ENCODE data around the gene KNDC1.

Gene KNDC1

DNA sequence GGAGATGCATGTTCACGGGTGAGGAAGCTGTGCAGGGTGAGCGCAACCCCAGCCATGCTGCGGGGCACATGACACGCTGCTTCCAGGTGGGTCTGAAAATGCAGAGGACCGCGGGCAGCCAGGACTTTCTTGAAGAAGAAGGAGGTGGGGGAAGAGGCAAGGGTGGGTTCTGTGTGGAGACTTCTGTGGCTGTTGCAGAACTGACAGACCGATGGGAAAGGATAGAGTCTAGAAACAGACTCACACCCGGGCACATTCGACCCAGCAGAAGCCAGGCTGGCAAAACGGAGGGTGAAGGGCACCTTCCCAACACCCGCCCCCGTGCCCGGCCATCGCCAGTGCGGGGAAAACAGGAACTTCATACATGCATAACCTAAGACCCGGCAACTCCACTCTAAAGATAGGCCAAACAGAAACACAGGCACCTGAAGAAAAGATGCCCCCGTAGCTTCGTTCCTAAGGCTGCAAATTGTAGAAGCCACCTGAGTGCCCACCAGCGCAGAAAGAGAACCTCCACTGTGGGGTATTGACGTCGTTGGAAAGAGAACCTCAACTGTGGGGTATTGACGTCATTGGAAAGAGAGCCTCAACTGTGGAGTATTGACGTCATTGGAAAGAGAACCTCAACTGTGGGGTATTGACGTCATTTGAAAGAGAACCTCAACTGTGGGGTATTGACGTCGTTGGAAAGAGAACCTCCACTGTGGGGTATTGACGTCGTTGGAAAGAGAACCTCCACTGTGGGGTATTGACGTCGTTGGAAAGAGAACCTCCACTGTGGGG is 4.8 kb upstream of the KNDC1 start:
- Histone ChIP-seq H4K20me1 (ENCODE audit: insufficient read depth, low read length) (no peaks in the 10 kb centered on the region), H3K27me3 (replicated peaks; ENCODE audit: insufficient read depth, low read length) (peaks cover 54% of the 10 kb centered on the region), H3K9me2 (replicated peaks; ENCODE audit: insufficient read depth, low read length) (no peaks in the 10 kb centered on the region), H3K9me3 (replicated peaks; ENCODE audit: insufficient read depth, low read length) (no peaks in the 10 kb centered on the region), H3K9ac (ENCODE audit: low read length) (no peak overlapping the region), H3K79me2 (ENCODE audit: low read length) (no peaks in the 10 kb centered on the region), H3K36me3 (replicated peaks; ENCODE audit: insufficient read depth, low read length) (no peaks in the 10 kb centered on the region), H3K4me3 (ENCODE audit: low read length) (no peak overlapping the region), H2AFZ (ENCODE audit: low read length) (no peak overlapping the region), H3K4me1 (ENCODE audit: low read length) (no peaks in the 10 kb centered on the region), H3K27ac (ENCODE audit: low read length) (no peak overlapping the region), H3F3A (ENCODE audit: insufficient read depth, low read length) (no peaks in the 10 kb centered on the region), H3K4me2 (ENCODE audit: low read depth, low read length) (no peak overlapping the region)
- TF ChIP-seq, protein P1, sequence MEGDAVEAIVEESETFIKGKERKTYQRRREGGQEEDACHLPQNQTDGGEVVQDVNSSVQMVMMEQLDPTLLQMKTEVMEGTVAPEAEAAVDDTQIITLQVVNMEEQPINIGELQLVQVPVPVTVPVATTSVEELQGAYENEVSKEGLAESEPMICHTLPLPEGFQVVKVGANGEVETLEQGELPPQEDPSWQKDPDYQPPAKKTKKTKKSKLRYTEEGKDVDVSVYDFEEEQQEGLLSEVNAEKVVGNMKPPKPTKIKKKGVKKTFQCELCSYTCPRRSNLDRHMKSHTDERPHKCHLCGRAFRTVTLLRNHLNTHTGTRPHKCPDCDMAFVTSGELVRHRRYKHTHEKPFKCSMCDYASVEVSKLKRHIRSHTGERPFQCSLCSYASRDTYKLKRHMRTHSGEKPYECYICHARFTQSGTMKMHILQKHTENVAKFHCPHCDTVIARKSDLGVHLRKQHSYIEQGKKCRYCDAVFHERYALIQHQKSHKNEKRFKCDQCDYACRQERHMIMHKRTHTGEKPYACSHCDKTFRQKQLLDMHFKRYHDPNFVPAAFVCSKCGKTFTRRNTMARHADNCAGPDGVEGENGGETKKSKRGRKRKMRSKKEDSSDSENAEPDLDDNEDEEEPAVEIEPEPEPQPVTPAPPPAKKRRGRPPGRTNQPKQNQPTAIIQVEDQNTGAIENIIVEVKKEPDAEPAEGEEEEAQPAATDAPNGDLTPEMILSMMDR (IDR thresholded peaks at IDR 0.05; ENCODE audit: low read length) = no peak
- TF ChIP-seq EZH2phosphoT487 (IDR thresholded peaks at IDR 0.05; ENCODE audit: low read length) (no peak), EZH2 (optimal IDR thresholded peaks at IDR 0.05; ENCODE audit: low read depth, low read length) (no peak)
- no peak for DNase-seq

DNA sequence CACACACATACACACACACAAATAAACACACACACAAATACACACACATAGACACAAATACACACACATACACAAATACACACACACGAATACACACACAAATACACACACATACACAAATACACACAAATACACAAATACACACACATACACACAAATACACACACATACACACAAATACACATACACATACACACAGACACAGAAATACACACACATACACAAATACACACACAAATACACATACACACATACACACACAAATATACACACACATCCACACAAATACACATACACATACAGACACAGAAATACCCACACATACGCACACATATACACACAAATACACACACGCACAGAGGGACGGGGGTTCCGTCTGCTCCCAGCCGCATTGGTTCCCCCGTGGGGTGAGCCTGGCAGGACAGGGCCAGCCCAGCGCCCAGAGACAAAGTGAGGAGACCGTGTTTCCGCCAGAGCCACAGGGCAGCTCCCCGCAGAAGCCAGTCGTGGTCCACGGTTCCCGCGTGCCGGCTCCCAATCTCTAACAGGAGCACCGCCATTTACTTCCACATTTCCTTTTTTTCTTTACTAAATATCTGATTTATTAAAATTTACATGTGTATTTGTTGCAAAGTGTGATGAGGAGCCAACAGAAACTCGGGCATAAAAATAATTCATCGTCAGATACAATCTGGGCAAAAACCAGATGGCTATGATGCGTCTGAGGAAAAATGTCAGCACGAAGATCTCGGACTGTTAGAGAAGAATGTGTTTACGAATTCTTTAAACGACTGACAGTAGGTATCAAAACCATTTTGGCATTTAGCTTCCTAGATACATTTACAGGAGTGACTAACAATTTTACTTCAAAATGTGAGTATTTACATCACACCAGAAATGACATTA is 3.1 kb upstream of the KNDC1 start:
- H3K9me2 ChIP-seq (replicated peaks; ENCODE audit: insufficient read depth, low read length) = no peaks in the 10 kb centered on the region
- H3K79me2 ChIP-seq (ENCODE audit: low read length) = no peaks in the 10 kb centered on the region
- TF ChIP-seq, protein P1 (IDR thresholded peaks at IDR 0.05; ENCODE audit: low read length) = no peak
- TF ChIP-seq EZH2phosphoT487 (IDR thresholded peaks at IDR 0.05; ENCODE audit: low read length) = no peak
- no peak for TF ChIP-seq EZH2 (optimal IDR thresholded peaks at IDR 0.05; ENCODE audit: low read depth, low read length)
- DNase-seq = no peak
- no peak overlapping the region for H3K4me2 ChIP-seq (ENCODE audit: low read depth, low read length)
- no peaks in the 10 kb centered on the region for H4K20me1 ChIP-seq (ENCODE audit: insufficient read depth, low read length)
- H3F3A ChIP-seq (ENCODE audit: insufficient read depth, low read length) = no peaks in the 10 kb centered on the region
- peaks cover 44% of the 10 kb centered on the region for H3K27me3 ChIP-seq (replicated peaks; ENCODE audit: insufficient read depth, low read length)
- no peaks in the 10 kb centered on the region for H3K36me3 ChIP-seq (replicated peaks; ENCODE audit: insufficient read depth, low read length)
- no peak overlapping the region for H3K27ac ChIP-seq (ENCODE audit: low read length)
- H3K4me1 ChIP-seq (ENCODE audit: low read length) = no peaks in the 10 kb centered on the region
- no peak overlapping the region for H3K9ac ChIP-seq (ENCODE audit: low read length)
- H3K4me3 ChIP-seq (ENCODE audit: low read length) = no peak overlapping the region
- H3K9me3 ChIP-seq (replicated peaks; ENCODE audit: insufficient read depth, low read length) = no peaks in the 10 kb centered on the region
- H2AFZ ChIP-seq (ENCODE audit: low read length) = no peak overlapping the region

DNA sequence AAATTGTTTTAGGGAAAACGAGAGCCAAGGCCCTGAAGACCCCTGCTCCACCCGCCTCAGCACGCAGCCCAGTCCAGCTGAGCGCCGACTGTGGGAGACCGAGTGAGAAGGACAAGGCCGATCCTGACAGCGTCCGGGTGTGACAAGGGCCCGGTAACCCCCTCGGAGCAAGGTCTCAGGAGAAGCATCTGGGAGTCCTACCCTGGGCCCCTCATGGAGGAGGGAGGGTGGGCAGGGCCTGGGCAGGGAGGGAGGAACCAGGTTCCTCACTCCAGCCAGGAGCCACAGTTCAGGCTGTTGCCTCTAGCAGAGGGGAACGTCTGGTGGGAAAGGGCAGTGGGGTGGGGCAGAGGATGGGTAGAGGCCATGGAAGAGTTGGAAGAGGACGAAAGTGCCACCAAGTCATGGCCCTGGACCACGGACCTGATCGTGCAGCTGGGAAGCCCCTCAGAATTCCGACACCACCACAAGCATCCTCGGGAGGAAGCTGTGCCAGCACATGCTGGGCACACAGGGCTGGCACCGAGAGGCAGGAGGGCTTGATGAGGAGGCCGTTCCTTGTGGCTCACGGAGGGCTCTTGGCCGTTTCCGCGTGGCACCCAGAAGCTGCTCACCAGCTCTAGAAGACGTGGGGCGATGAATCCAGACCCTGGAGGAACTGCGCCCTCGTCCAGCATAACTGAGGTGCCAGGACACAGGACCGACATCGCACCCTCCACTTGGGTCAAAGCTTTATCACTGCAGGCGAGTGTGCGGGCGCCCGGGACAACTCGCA is 2.2 kb upstream of the KNDC1 start:
- no peaks in the 10 kb centered on the region for H3K79me2 ChIP-seq (ENCODE audit: low read length)
- H3K9me2 ChIP-seq (replicated peaks; ENCODE audit: insufficient read depth, low read length) = no peaks in the 10 kb centered on the region
- DNase-seq = no peak
- H3K27ac ChIP-seq (ENCODE audit: low read length) = no peak overlapping the region
- no peak overlapping the region for H3K9ac ChIP-seq (ENCODE audit: low read length)
- no peak overlapping the region for H3K4me3 ChIP-seq (ENCODE audit: low read length)
- H3F3A ChIP-seq (ENCODE audit: insufficient read depth, low read length) = no peaks in the 10 kb centered on the region
- H3K36me3 ChIP-seq (replicated peaks; ENCODE audit: insufficient read depth, low read length) = no peaks in the 10 kb centered on the region
- H3K9me3 ChIP-seq (replicated peaks; ENCODE audit: insufficient read depth, low read length) = no peaks in the 10 kb centered on the region
- no peaks in the 10 kb centered on the region for H4K20me1 ChIP-seq (ENCODE audit: insufficient read depth, low read length)
- no peak overlapping the region for H3K4me2 ChIP-seq (ENCODE audit: low read depth, low read length)
- no peak overlapping the region for H2AFZ ChIP-seq (ENCODE audit: low read length)
- H3K4me1 ChIP-seq (ENCODE audit: low read length) = no peaks in the 10 kb centered on the region
- H3K27me3 ChIP-seq (replicated peaks; ENCODE audit: insufficient read depth, low read length) = peaks cover 45% of the 10 kb centered on the region
- TF ChIP-seq EZH2 (optimal IDR thresholded peaks at IDR 0.05; ENCODE audit: low read depth, low read length) = no peak
- TF ChIP-seq, protein P1 (IDR thresholded peaks at IDR 0.05; ENCODE audit: low read length) = no peak

Data from MM.1S (cell line).